Measurements from ENCODE around the gene ATP4A. TPM values are rescaled to one million over a fixed set of nuclear protein-coding genes. Genes with fewer than 3 reads are reported as not detected.

Gene ATP4A
- total RNA-seq, 2 donors from 2014 or later: not detected

GRCh38 chr19:35571406-35571965 lies 8.0 kb upstream of the ATP4A start:
- DNase-seq (no peak), ATAC-seq (no peak)
- intact Hi-C loops (cut with DNase I): no loop called here

- ATAC-seq (no peak), DNase-seq (no peak)
- intact Hi-C loops (cut with DNase I): no loop called here
These were observed 5.9 kb upstream of the ATP4A start for GRCh38 chr19:35569281-35569781.

GRCh38 chr19:35566738-35567137 lies 3.3 kb upstream of the ATP4A start:
- intact Hi-C loops (cut with DNase I): no loop called here
- ATAC-seq: no peak

GRCh38 chr19:35565016-35565856 lies 1.8 kb upstream of the ATP4A start:
- no peak for DNase-seq
- intact Hi-C loops (cut with DNase I): no loop called here
- ATAC-seq: no peak

More at GRCh38 chr19:35566738-35567137, 3.3 kb upstream of the ATP4A start:
- no peak for DNase-seq

- no peak for ATAC-seq
- intact Hi-C loops (cut with DNase I): no loop called here
These were observed 682 bp downstream of the ATP4A start for GRCh38 chr19:35562776-35563175.

GRCh38 chr19:35562336-35562735 lies 1.1 kb downstream of the ATP4A start:
- DNase-seq (no peak), ATAC-seq (no peak)
- intact Hi-C loops (cut with DNase I): no loop called here

More at GRCh38 chr19:35562776-35563175, 682 bp downstream of the ATP4A start:
- DNase-seq: no peak

GRCh38 chr19:35561436-35561835 lies 2.0 kb downstream of the ATP4A start:
- ATAC-seq: no peak
- no peak for DNase-seq
- intact Hi-C loops (cut with DNase I): no loop called here

GRCh38 chr19:35560677-35561076 lies 2.8 kb downstream of the ATP4A start:
- no peak for ATAC-seq
- intact Hi-C loops (cut with DNase I): no loop called here
- DNase-seq: no peak

GRCh38 chr19:35560271-35560670 lies 3.2 kb downstream of the ATP4A start:
- DNase-seq (no peak), ATAC-seq (no peak)
- intact Hi-C loops (cut with DNase I): no loop called here

- DNase-seq (no peak), ATAC-seq (no peak)
- intact Hi-C loops (cut with DNase I): no loop called here
These were observed 3.7 kb downstream of the ATP4A start for GRCh38 chr19:35559781-35560180.

GRCh38 chr19:35559281-35559659 lies 4.2 kb downstream of the ATP4A start:
- intact Hi-C loops (cut with DNase I): no loop called here
- ATAC-seq (no peak), DNase-seq (no peak)

- intact Hi-C loops (cut with DNase I): no loop called here
- ATAC-seq: no peak
- no peak for DNase-seq
These were observed 4.8 kb downstream of the ATP4A start for GRCh38 chr19:35558400-35559280.

GRCh38 chr19:35557539-35558399 lies 5.7 kb downstream of the ATP4A start:
- peak; percentile 71 for DNase-seq
- peak; percentile 69 to 89 for ATAC-seq
- intact Hi-C loops (cut with DNase I): no loop called here

- no peak for DNase-seq
- no peak for ATAC-seq
- intact Hi-C loops (cut with DNase I): no loop called here
These were observed 6.5 kb downstream of the ATP4A start for GRCh38 chr19:35556846-35557538.

GRCh38 chr19:35556025-35556590 lies 7.3 kb downstream of the ATP4A start:
- DNase-seq: no peak
- no peak for ATAC-seq
- intact Hi-C loops (cut with DNase I): no loop called here

- DNase-seq (no peak), ATAC-seq (no peak)
- intact Hi-C loops (cut with DNase I): no loop called here
These were observed 8.0 kb downstream of the ATP4A start for GRCh38 chr19:35555301-35556005.

- DNase-seq: no peak
- intact Hi-C loops (cut with DNase I): loop anchor here in 1 of 2 donors (5.0 kb wide), 1 partner anchor 158 kb away; no protein-coding TSS in a partner anchor
- no peak for ATAC-seq
These were observed 9.4 kb downstream of the ATP4A start for GRCh38 chr19:35554076-35554475.
